Caco-2 (cell line): ENCODE measurements around the gene AKT1. TPM values are rescaled to one million over a fixed set of nuclear protein-coding genes. Genes with fewer than 3 reads are reported as not detected.

Experiments
- BruUV-seq: library from RNA; stranded (reverse); fragments of 400-500 nt; replicated peaks from 2 replicates; lab custom pipeline; 2021; lab: Mats Ljungman, UMichigan
- CTCF ChIA-PET: fragments of 300-600 bp; sonication (Branson Sonifier 250); formaldehyde crosslinking; loops from one replicate; lab custom pipeline; 2022; ENCODE audit warnings: antibody characterized with exemption; lab: Charles Lee
- POLR2A ChIA-PET: fragments of 300-600 bp; sonication (Branson Sonifier 250); formaldehyde crosslinking; loops from one replicate; lab custom pipeline; 2022; ENCODE audit warnings: antibody characterized with exemption; lab: Charles Lee
- DNase-seq, 2 experiments: peaks; one replicate each; pipeline versions ENCODE4 v3.0.0 to v3.0.0-alpha.2; 2020 to 2022
- H3K27me3 ChIP-seq: replicated peaks from 2 replicates; pipeline ENCODE4 v1.6.0; 2011; ENCODE audit warnings: low read length; ENCODE audit not compliant: control insufficient read depth, insufficient read depth
- H3K36me3 ChIP-seq: 2 replicates; pipeline ENCODE4 v1.5.1; 2011; ENCODE audit warnings: low read length; ENCODE audit not compliant: control insufficient read depth, insufficient read depth
- H3K4me1 ChIP-seq: fragments of 250-450 bp; sonication (Bioruptor Pico); 2 replicates; pipeline ENCODE4 v1.5.1; 2020; ENCODE audit warnings: mild to moderate bottlenecking
- H3K4me3 ChIP-seq: 2 replicates; pipeline ENCODE4 v1.5.1; 2011; ENCODE audit warnings: low read depth, mild to moderate bottlenecking, control low read depth, low read length
- H3K9me3 ChIP-seq: fragments of 250-450 bp; sonication (Bioruptor Pico); 2 replicates; pipeline ENCODE4 v1.5.1; 2020; ENCODE audit warnings: mild to moderate bottlenecking, moderate library complexity
- H3K27ac Mint-ChIP-seq: one replicate; pipeline ENCODE4 v1.8.0; 2022; ENCODE audit warnings: mixed read lengths; ENCODE audit not compliant: unreplicated experiment
- H3K27me3 Mint-ChIP-seq: one replicate; pipeline ENCODE4 v1.8.0; 2022; ENCODE audit warnings: mixed read lengths; ENCODE audit not compliant: insufficient read depth, unreplicated experiment
- H3K36me3 Mint-ChIP-seq: one replicate; pipeline ENCODE4 v1.8.0; 2022; ENCODE audit warnings: mild to moderate bottlenecking, mixed read lengths; ENCODE audit not compliant: insufficient read depth, unreplicated experiment
- H3K4me1 Mint-ChIP-seq: one replicate; pipeline ENCODE4 v1.8.0; 2022; ENCODE audit warnings: low read depth, mixed read lengths; ENCODE audit not compliant: unreplicated experiment
- H3K4me3 Mint-ChIP-seq: one replicate; pipeline ENCODE4 v1.8.0; 2022; ENCODE audit warnings: mild to moderate bottlenecking, moderate library complexity, mixed read lengths; ENCODE audit not compliant: unreplicated experiment
- H3K9me3 Mint-ChIP-seq: one replicate; pipeline ENCODE4 v1.8.0; 2022; ENCODE audit warnings: mixed read lengths; ENCODE audit not compliant: unreplicated experiment
- CTCF ChIP-seq, 2 experiments: fragments of 200-600 bp in 1 of 2; IDR thresholded peaks; 1 replicate in 1 of 2; 2 replicates in 1 of 2; pipeline versions ENCODE4 v1.5.1 to v1.8.0; 2011 to 2022; ENCODE audit warnings: antibody characterized with exemption in 1 of 2, control low read depth in 1 of 2, inconsistent platforms in 1 of 2, low read depth in 1 of 2, low read length in 1 of 2, mild to moderate bottlenecking in 1 of 2, moderate library complexity in 1 of 2; ENCODE audit not compliant: insufficient read depth in 1 of 2, severe bottlenecking in 1 of 2, unreplicated experiment in 1 of 2
- intact Hi-C: fragments of 100-400 bp; cut with micrococcal nuclease; formaldehyde crosslinking; loops from one replicate; pipeline ENCODE4 v1.10.0; 2022; ENCODE audit not compliant: unreplicated experiment
- total RNA-seq: library from RNA; stranded (reverse); gene quantifications from 2 replicates; pipeline ENCODE4 v1.2.3, GENCODE V29; 2022

The AKT1 gene
- total RNA-seq, 1 experiment from 2014 or later, result 110 TPM

DNA sequence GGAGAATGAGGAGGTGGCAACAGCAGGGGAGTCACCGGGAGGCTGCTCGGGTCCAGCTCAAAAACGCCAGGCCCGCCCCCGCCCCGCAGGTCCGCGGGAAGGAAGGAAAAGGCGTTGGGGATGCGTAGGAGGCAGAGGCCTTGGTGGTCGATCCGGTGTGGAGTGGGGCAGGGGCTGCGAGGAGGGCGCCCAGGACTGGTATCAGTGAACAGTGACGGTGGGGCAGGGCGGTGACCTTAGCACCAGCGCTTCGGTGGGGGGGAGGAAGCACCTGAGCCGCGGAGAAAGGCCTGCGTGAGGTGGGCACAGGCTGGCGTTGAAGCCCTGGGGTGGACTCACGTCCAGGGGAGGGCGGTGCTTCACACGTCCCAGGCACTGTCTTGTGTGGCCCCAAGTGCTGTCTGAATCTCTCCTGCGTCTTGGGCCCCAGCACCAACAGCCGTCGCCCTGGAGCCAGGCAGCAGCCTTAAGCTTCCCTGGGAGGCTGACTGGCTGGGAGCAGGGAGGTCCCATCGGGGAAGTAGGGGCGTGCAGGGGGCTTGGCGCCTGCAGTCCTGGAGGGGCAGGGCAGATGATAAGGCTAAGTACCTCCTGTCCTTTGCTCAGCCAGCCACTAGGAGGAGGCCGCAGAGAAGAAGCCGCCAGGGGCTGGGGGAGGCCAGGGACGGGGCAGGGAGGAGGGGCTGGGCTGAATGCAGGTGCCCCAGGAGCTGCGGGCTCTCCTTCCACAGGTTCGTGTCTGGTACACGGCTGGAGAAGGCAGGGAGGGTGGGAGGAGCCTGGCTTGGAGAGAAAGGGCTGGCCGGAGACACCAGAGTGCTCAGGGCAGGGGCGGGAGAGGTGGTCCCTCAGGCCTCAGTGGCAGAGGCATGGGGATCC, 31.9 kb upstream of the AKT1 start:
- Mint-ChIP-seq H3K9me3 (peaks cover 12% of the 10 kb centered on the region), H3K27me3 (peaks cover 7% of the 10 kb centered on the region), H3K4me3 (peak overlapping the region; percentile 85), H3K4me1 (no peaks in the 10 kb centered on the region), H3K27ac (no peak overlapping the region), H3K36me3 (no peaks in the 10 kb centered on the region)
- Histone ChIP-seq H3K4me1 (0 out of 2 replicates have a peak, but pooled peaks cover 3% of the 10 kb centered on the region), H3K4me3 (peak overlapping the region; percentile 53), H3K27me3 (no peaks in the 10 kb centered on the region), H3K36me3 (no peaks in the 10 kb centered on the region), H3K9me3 (no peaks in the 10 kb centered on the region)
- BruUV-seq, result no TSS peak
- CTCF ChIA-PET, result interaction anchor here (0.6 to 3.3 kb wide), 29 partner anchors 16 to 1956 kb away, joined by 3 to 58 read pairs (median 4); partner anchors contain the start of genes CEP170B, SIVA1 and ZBTB42
- POLR2A ChIA-PET, result interaction anchor here (0.6 to 1.4 kb wide), 9 partner anchors 18 to 309 kb away, joined by 3 to 8 read pairs (median 4); partner anchors contain the start of genes SIVA1 and ZBTB42
- TF ChIP-seq CTCF (IDR thresholded peaks at IDR 0.05; ENCODE audit: insufficient read depth in 1 of 2, low read depth in 1 of 2, low read length in 1 of 2, severe bottlenecking in 1 of 2, unreplicated experiment in 1 of 2), result peak; percentile 60 to 91
- DNase-seq, result peak; percentile 86 to 87
- intact Hi-C loops, result no loop called here

DNA sequence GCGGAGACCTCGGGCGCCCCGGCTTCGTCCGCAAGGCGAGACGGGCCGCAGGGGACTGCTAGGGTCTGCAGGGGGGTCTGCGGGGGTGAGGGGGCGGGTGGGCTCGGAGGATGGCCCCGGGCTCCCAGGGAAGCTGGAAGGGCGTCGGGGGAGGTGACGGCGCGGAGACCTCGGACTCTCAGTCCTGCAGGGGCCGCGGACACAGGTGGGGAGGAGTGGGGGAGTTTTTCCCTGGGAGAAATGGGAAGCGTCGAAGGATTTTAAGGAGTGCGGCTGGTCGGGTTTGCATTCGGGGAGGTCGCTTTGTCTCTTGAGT, 31.3 kb upstream of the AKT1 start:
- H3K27me3 Mint-ChIP-seq, result peaks cover 7% of the 10 kb centered on the region
- peak overlapping the region; percentile 53 for H3K4me3 ChIP-seq
- H3K27ac Mint-ChIP-seq, result no peak overlapping the region
- no peak for DNase-seq
- H3K4me1 ChIP-seq, result 0 out of 2 replicates have a peak, but pooled peaks cover 3% of the 10 kb centered on the region
- no peaks in the 10 kb centered on the region for H3K27me3 ChIP-seq
- BruUV-seq, result no TSS peak
- POLR2A ChIA-PET, result interaction anchor here (0.6 to 1.4 kb wide), 10 partner anchors 19 to 474 kb away, joined by 3 to 8 read pairs (median 4); partner anchors contain the start of genes BRF1, SIVA1 and ZBTB42
- CTCF ChIA-PET, result interaction anchor here (0.6 to 3.3 kb wide), 26 partner anchors 17 to 1955 kb away, joined by 3 to 58 read pairs (median 4); partner anchors contain the start of genes CEP170B, SIVA1 and ZBTB42
- peak overlapping the region; percentile 85 for H3K4me3 Mint-ChIP-seq
- no peak for TF ChIP-seq CTCF (IDR thresholded peaks at IDR 0.05; ENCODE audit: insufficient read depth in 1 of 2, low read depth in 1 of 2, low read length in 1 of 2, severe bottlenecking in 1 of 2, unreplicated experiment in 1 of 2)
- no peaks in the 10 kb centered on the region for H3K9me3 ChIP-seq
- peaks cover 12% of the 10 kb centered on the region for H3K9me3 Mint-ChIP-seq
- H3K4me1 Mint-ChIP-seq, result no peaks in the 10 kb centered on the region
- intact Hi-C loops, result loop anchor here (1.0 kb wide), 2 partner anchors 37 to 59 kb away; no protein-coding TSS in a partner anchor
- H3K36me3 Mint-ChIP-seq, result no peaks in the 10 kb centered on the region
- H3K36me3 ChIP-seq, result no peaks in the 10 kb centered on the region

DNA sequence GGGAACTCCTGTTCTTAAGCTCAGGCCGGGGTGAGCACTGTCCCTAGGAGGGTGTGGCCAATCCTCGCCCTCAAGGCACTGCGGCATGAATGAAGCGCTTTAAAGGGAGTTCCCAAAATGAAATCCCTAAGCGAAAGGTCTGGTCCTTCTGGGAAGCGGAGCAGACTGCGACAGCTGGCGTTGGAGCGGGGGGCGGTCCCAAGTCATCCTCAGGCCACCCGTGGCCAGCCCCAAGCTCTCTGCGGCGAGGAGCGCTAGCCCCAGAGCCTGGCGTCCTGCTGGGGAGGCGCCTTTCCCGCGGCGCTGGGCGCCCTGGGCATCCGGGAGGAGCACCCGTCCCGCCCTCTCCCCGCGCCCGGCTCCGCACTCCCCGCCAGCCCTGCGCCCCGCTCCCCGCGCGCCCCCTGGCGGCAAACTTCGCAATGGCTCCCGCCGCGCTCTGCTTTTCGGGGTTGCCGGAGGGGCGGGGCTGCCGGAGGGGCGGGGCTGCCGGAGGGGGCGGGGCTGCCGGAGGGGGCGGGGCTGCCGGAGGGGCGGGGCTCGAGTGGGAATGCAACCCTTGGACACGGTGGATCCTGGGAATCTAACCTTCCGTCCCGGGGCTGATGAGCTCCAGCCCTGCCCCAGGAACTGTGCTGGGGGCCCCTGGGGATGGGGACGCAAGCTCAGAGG, 30.8 kb upstream of the AKT1 start:
- CTCF ChIA-PET, result interaction anchor here (0.6 to 3.3 kb wide), 30 partner anchors 17 to 1955 kb away, joined by 3 to 58 read pairs (median 4); partner anchors contain the start of genes CEP170B, SIVA1 and ZBTB42
- peak; percentile 67 to 68 for TF ChIP-seq CTCF (IDR thresholded peaks at IDR 0.05; ENCODE audit: insufficient read depth in 1 of 2, low read depth in 1 of 2, low read length in 1 of 2, severe bottlenecking in 1 of 2, unreplicated experiment in 1 of 2)
- DNase-seq, result peak; percentile 88 to 95
- H3K27ac Mint-ChIP-seq, result no peak overlapping the region
- Histone ChIP-seq H3K4me1 (0 out of 2 replicates have a peak, but pooled peaks cover 3% of the 10 kb centered on the region), H3K9me3 (no peaks in the 10 kb centered on the region), H3K4me3 (peak overlapping the region; percentile 68), H3K36me3 (no peaks in the 10 kb centered on the region), H3K27me3 (no peaks in the 10 kb centered on the region)
- intact Hi-C loops, result loop anchor here (1.0 kb wide), 2 partner anchors 38 to 58 kb away; no protein-coding TSS in a partner anchor
- H3K4me1 Mint-ChIP-seq, result no peaks in the 10 kb centered on the region
- peaks cover 12% of the 10 kb centered on the region for H3K9me3 Mint-ChIP-seq
- H3K36me3 Mint-ChIP-seq, result no peaks in the 10 kb centered on the region
- BruUV-seq, result no TSS peak
- POLR2A ChIA-PET, result interaction anchor here (0.5 to 1.4 kb wide), 15 partner anchors 16 to 475 kb away, joined by 3 to 8 read pairs (median 4); partner anchors contain the start of genes BRF1, SIVA1 and ZBTB42
- peaks cover 7% of the 10 kb centered on the region for H3K27me3 Mint-ChIP-seq
- peak overlapping the region; percentile 85 for H3K4me3 Mint-ChIP-seq
